GM21723 (cell line): Measurements from ENCODE around the gene FAM120A.

Source experiments
- ATAC-seq: cut with Tn5 transposase; IDR thresholded peaks from one replicate; pipeline ENCODE4 v1.9.1; 2021; ENCODE audit warnings: mild to moderate bottlenecking, moderate library complexity; ENCODE audit not compliant: unreplicated experiment

FAM120A gene

GRCh38 chr9:93591301-93592007, 140.0 kb downstream of the FAM120A start:
- no peak for ATAC-seq

GRCh38 chr9:93592008-93592642, 140.6 kb downstream of the FAM120A start:
- ATAC-seq = no peak

- no peak for ATAC-seq
Measured at GRCh38 chr9:93592643-93593021, 141.1 kb downstream of the FAM120A start.

GRCh38 chr9:93593144-93593658, 141.7 kb downstream of the FAM120A start:
- ATAC-seq = no peak

GRCh38 chr9:93594041-93594756, 142.7 kb downstream of the FAM120A start:
- ATAC-seq = no peak

GRCh38 chr9:93595461-93595860, 144.0 kb downstream of the FAM120A start:
- no peak for ATAC-seq

GRCh38 chr9:93595861-93596365, 144.4 kb downstream of the FAM120A start:
- ATAC-seq = no peak

GRCh38 chr9:93596399-93596798, 144.9 kb downstream of the FAM120A start:
- no peak for ATAC-seq

GRCh38 chr9:93597142-93597706, 145.7 kb downstream of the FAM120A start:
- no peak for ATAC-seq

- no peak for ATAC-seq
Measured at GRCh38 chr9:93597871-93598646, 146.6 kb downstream of the FAM120A start.

- ATAC-seq = no peak
Measured at GRCh38 chr9:93598647-93599241, 147.3 kb downstream of the FAM120A start.

GRCh38 chr9:93599571-93600403, 148.3 kb downstream of the FAM120A start:
- no peak for ATAC-seq

GRCh38 chr9:93600504-93600903, 149.0 kb downstream of the FAM120A start:
- ATAC-seq = no peak

GRCh38 chr9:93601063-93601462, 149.6 kb downstream of the FAM120A start:
- no peak for ATAC-seq

GRCh38 chr9:93601666-93602065, 150.2 kb downstream of the FAM120A start:
- no peak for ATAC-seq

- no peak for ATAC-seq
Measured at GRCh38 chr9:93603011-93603410, 151.5 kb downstream of the FAM120A start.

- ATAC-seq = no peak
Measured at GRCh38 chr9:93603906-93604326, 152.4 kb downstream of the FAM120A start.

- ATAC-seq = no peak
Measured at GRCh38 chr9:93606187-93606586, 154.7 kb downstream of the FAM120A start.

- no peak for ATAC-seq
Measured at GRCh38 chr9:93610206-93610605, 158.7 kb downstream of the FAM120A start.
